Adrenal gland (tissue), 5 donors: ENCODE data around the gene NR3C1.

Experiments used
- POLR2A ChIP-seq, 2 donors: fragments of 450-650 bp; IDR thresholded peaks; one replicate each; pipeline ENCODE4 v1.6.1; 2017; ENCODE audit warnings: antibody characterized with exemption in 2 of 2, mild to moderate bottlenecking in 2 of 2, moderate library complexity in 1 of 2
- TF ChIP-seq, protein P1 (sequence below), 6 experiments: fragments of 450-650 bp in 4 of 6; fragments of 200-600 bp in 2 of 6; sonication (generic) in 1 of 6; IDR thresholded peaks; 1 replicate in 5 of 6; 2 replicates in 1 of 6; pipeline versions ENCODE4 v1.5.1 to v1.8.0; 2016 to 2021; ENCODE audit warnings: antibody characterized with exemption in 6 of 6, mild to moderate bottlenecking in 2 of 6, moderate library complexity in 1 of 6
- donor health status: DM: no; HTN: no; CAD: no.

DNA sequence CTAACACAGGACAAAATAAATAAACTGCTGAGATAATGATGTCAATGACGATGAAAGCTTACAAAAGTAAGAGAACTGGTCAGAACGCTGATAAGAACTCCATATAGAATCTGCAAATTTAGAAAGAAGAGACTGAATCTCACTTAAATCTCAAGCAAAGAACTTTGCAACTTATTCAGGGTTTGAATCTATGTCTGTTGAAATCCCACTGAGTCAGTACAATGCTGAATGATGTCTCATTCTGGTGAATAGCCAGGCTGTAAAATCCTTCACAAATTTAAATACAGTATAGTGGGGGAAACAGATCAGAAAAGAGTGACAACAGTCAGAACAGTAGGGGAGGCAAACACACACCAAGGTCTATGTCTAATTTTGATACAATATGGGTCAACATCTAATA, 38.9 kb upstream of the NR3C1 start:
- TF ChIP-seq, protein P1, sequence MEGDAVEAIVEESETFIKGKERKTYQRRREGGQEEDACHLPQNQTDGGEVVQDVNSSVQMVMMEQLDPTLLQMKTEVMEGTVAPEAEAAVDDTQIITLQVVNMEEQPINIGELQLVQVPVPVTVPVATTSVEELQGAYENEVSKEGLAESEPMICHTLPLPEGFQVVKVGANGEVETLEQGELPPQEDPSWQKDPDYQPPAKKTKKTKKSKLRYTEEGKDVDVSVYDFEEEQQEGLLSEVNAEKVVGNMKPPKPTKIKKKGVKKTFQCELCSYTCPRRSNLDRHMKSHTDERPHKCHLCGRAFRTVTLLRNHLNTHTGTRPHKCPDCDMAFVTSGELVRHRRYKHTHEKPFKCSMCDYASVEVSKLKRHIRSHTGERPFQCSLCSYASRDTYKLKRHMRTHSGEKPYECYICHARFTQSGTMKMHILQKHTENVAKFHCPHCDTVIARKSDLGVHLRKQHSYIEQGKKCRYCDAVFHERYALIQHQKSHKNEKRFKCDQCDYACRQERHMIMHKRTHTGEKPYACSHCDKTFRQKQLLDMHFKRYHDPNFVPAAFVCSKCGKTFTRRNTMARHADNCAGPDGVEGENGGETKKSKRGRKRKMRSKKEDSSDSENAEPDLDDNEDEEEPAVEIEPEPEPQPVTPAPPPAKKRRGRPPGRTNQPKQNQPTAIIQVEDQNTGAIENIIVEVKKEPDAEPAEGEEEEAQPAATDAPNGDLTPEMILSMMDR (IDR thresholded peaks at IDR 0.05), result no peak
- no peak for TF ChIP-seq POLR2A (IDR thresholded peaks at IDR 0.05)
